Endodermal cell (in vitro differentiated cells): ENCODE data around the gene COL23A1. TPM values are rescaled to one million over a fixed set of nuclear protein-coding genes. Genes with fewer than 3 reads are reported as not detected.

Experiments used
- DNase-seq: peaks from one replicate; pipeline ENCODE4 v3.0.0-alpha.2; 2017
- H3K27ac ChIP-seq: 2 replicates; pipeline ENCODE4 v1.5.1; 2013; ENCODE audit warnings: mild to moderate bottlenecking, low read depth, low read length, moderate library complexity
- H3K27me3 ChIP-seq: 2 replicates; pipeline ENCODE4 v1.6.1; 2013; ENCODE audit warnings: mild to moderate bottlenecking, low read length, moderate library complexity; ENCODE audit not compliant: insufficient read depth, control insufficient read depth, poor library complexity, severe bottlenecking
- H3K36me3 ChIP-seq: 2 replicates; pipeline ENCODE4 v1.7.0; 2013; ENCODE audit warnings: mild to moderate bottlenecking, low read length, moderate library complexity; ENCODE audit not compliant: control insufficient read depth, insufficient read depth
- H3K4me1 ChIP-seq: one replicate; pipeline ENCODE4 v1.7.0; 2013; ENCODE audit warnings: low read length; ENCODE audit not compliant: control insufficient read depth, insufficient read depth
- H3K4me3 ChIP-seq: 2 replicates; pipeline ENCODE4 v1.5.1; 2013; ENCODE audit warnings: mild to moderate bottlenecking, low read length, moderate library complexity
- H3K9ac ChIP-seq: 2 replicates; pipeline ENCODE4 v1.6.1; 2013; ENCODE audit warnings: mild to moderate bottlenecking, low read length, moderate library complexity; ENCODE audit not compliant: poor library complexity, severe bottlenecking; ENCODE audit errors: extremely low read depth
- H3K9me3 ChIP-seq: 2 replicates; pipeline ENCODE4 v1.6.1; 2013; ENCODE audit warnings: mild to moderate bottlenecking, low read length, moderate library complexity; ENCODE audit not compliant: control insufficient read depth
- H3K27ac Mint-ChIP-seq: 2 replicates; pipeline ENCODE4 v1.8.0; 2020; ENCODE audit warnings: mixed read lengths
- H3K27me3 Mint-ChIP-seq: 2 replicates; pipeline ENCODE4 v1.8.0; 2021; ENCODE audit warnings: mild to moderate bottlenecking, mixed read lengths; ENCODE audit not compliant: insufficient read depth
- H3K36me3 Mint-ChIP-seq: 2 replicates; pipeline ENCODE4 v1.8.0; 2020; ENCODE audit warnings: low read depth, mixed read lengths
- H3K4me1 Mint-ChIP-seq: 2 replicates; pipeline ENCODE4 v1.8.0; 2020; ENCODE audit warnings: mixed read lengths
- H3K4me3 Mint-ChIP-seq: 2 replicates; pipeline ENCODE4 v1.8.0; 2020; ENCODE audit warnings: mild to moderate bottlenecking, moderate library complexity, mixed read lengths
- H3K9me3 Mint-ChIP-seq: 2 replicates; pipeline ENCODE4 v1.8.0; 2020; ENCODE audit warnings: mild to moderate bottlenecking, mixed read lengths
- WGBS, 2 experiments: methylation state at CpG; one replicate each; pipeline versions ENCODE4 v1.1.5 to v1.1.7; 2013; ENCODE audit warnings: missing lambda C conversion rate in 2 of 2, mixed read lengths in 1 of 2; ENCODE audit not compliant: insufficient coverage in 1 of 2, insufficient read length in 1 of 2; 5-methylcytosine and 5-hydroxymethylcytosine counted together
- total RNA-seq, 2 donors: library from RNA; stranded (reverse); fragmentation: NEBNext Ultra II Directional in 1 of 2; extraction: Animal tissue kit (Norgen Biotek cat#: 25700) in 1 of 2; gene quantifications; 2 replicates in 1 of 2; 3 replicates in 1 of 2; pipeline ENCODE4 v1.2.1, GENCODE V29; 2021
- TF ChIP-seq, protein P1 (sequence below): fragments of 200-600 bp; sonication (generic); conservative IDR thresholded peaks from 2 replicates; pipeline ENCODE4 v1.5.0; 2021; ENCODE audit warnings: antibody characterized with exemption, mild to moderate bottlenecking

Gene COL23A1
- total RNA-seq, 2 donors from 2014 or later: 50.2 to 71.3 TPM

DNA sequence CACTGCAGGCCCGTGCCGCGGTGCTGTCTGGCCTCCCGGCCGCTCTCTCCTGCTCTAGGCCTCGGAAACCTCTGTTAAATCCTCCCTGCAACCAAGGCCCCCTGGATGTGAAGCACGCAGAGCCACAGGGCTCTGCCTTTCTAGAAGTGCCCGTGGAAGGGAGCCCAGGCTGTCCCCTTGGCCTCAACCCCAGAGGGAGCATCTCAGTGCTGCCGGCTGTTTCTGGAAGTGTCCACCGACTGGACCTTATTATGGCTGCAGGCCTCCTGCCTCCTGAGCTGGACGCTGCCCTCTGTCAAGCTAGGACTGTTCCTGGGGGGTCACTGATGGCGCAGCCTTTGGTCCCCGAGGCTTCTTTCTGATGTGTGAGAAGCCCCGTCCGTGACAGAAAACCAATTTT is 317.2 kb downstream of the COL23A1 start:
- H3K9me3 ChIP-seq: peaks cover 6% of the 10 kb centered on the region
- Mint-ChIP-seq H3K4me3 (no peak overlapping the region), H3K27me3 (peaks cover 3% of the 10 kb centered on the region), H3K4me1 (no peaks in the 10 kb centered on the region), H3K36me3 (peaks cover 4% of the 10 kb centered on the region), H3K9me3 (no peaks in the 10 kb centered on the region), H3K27ac (no peak overlapping the region)
- TF ChIP-seq, protein P1, sequence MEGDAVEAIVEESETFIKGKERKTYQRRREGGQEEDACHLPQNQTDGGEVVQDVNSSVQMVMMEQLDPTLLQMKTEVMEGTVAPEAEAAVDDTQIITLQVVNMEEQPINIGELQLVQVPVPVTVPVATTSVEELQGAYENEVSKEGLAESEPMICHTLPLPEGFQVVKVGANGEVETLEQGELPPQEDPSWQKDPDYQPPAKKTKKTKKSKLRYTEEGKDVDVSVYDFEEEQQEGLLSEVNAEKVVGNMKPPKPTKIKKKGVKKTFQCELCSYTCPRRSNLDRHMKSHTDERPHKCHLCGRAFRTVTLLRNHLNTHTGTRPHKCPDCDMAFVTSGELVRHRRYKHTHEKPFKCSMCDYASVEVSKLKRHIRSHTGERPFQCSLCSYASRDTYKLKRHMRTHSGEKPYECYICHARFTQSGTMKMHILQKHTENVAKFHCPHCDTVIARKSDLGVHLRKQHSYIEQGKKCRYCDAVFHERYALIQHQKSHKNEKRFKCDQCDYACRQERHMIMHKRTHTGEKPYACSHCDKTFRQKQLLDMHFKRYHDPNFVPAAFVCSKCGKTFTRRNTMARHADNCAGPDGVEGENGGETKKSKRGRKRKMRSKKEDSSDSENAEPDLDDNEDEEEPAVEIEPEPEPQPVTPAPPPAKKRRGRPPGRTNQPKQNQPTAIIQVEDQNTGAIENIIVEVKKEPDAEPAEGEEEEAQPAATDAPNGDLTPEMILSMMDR: no peak
- H3K4me3 ChIP-seq: no peak overlapping the region
- H3K4me1 ChIP-seq: no peaks in the 10 kb centered on the region
- WGBS, 2 experiments: 95% methylated on average over 11 to 15 of the region's 15 CpGs
- H3K9ac ChIP-seq: no peak overlapping the region
- H3K27me3 ChIP-seq: no peaks in the 10 kb centered on the region
- H3K27ac ChIP-seq: no peak overlapping the region
- no peaks in the 10 kb centered on the region for H3K36me3 ChIP-seq
- DNase-seq: no peak

DNA sequence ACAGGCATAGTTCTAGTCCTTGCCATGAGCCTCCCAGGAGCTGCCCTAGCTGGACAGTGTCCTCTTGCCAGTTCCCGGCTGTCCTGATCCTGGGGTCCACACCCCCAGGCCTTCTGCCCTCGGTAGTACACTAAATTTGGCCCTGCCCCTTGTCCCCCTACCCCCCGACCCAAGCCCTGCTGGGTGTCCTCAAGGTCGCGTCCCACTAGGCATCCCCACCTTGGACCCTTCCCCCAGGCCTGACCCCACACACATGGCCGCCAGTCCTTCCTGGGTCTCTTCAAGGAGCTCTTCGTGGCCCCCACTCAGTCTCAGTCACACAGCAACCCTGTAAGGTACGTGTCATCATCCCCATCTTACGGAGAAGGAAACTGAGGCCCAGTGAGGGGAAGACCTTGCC is 317.6 kb downstream of the COL23A1 start:
- DNase-seq: no peak
- Mint-ChIP-seq H3K36me3 (peaks cover 4% of the 10 kb centered on the region), H3K4me3 (no peak overlapping the region), H3K27ac (no peak overlapping the region), H3K27me3 (no peaks in the 10 kb centered on the region), H3K4me1 (no peaks in the 10 kb centered on the region), H3K9me3 (no peaks in the 10 kb centered on the region)
- no peak overlapping the region for H3K4me3 ChIP-seq
- no peaks in the 10 kb centered on the region for H3K4me1 ChIP-seq
- WGBS, 2 experiments: 90 to 94% methylated on average over 6 to 9 of the region's 9 CpGs
- H3K9ac ChIP-seq: no peak overlapping the region
- TF ChIP-seq, protein P1: no peak
- H3K9me3 ChIP-seq: peaks cover 6% of the 10 kb centered on the region
- H3K27me3 ChIP-seq: no peaks in the 10 kb centered on the region
- H3K36me3 ChIP-seq: no peaks in the 10 kb centered on the region
- no peak overlapping the region for H3K27ac ChIP-seq

DNA sequence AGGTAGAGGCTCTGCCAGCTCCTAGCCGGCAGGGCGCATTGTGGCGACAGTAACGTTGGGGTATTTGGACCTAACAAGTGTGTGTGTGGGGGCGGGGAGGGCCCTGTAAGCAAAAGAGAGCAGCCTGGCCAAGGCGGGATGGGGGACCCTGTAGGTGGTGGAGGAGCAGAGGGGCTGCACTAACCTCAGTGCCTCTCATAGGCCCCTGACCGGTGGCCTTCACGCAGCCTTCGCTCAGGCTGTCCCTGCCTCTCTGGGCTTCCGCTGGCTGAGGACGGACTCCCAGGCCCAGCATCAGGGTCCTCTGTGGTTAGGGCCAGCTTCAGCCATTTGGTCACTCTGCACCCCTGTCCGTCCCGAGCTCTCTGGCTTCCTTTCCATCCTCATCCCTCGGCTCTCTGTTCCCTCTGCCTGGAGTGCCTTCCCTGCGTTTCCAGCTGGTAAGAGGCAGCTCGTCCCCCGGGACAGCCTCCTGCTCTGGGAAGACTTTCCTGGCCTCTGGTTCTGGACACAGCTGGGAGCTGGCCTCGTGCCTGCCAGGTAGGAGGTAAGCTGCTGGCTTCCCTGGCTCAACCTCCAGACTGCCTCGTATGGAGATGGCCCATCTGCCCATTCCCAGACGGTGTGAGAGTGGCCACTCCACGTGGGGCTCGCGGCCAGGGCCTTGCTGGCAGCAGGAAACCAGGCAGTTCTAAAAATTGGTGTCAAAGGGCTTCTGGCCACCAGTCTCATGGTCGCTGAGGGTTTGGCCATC is 318.3 kb downstream of the COL23A1 start:
- no peak overlapping the region for H3K4me3 ChIP-seq
- no peak overlapping the region for H3K4me3 Mint-ChIP-seq
- H3K27me3 Mint-ChIP-seq: no peaks in the 10 kb centered on the region
- H3K27ac ChIP-seq: no peak overlapping the region
- no peaks in the 10 kb centered on the region for H3K4me1 ChIP-seq
- TF ChIP-seq, protein P1: no peak
- H3K9me3 ChIP-seq: peaks cover 6% of the 10 kb centered on the region
- H3K36me3 Mint-ChIP-seq: peaks cover 4% of the 10 kb centered on the region
- H3K9ac ChIP-seq: no peak overlapping the region
- H3K9me3 Mint-ChIP-seq: no peaks in the 10 kb centered on the region
- no peaks in the 10 kb centered on the region for H3K27me3 ChIP-seq
- WGBS, 2 experiments: 90 to 94% methylated on average over 17 to 24 of the region's 24 CpGs
- no peaks in the 10 kb centered on the region for H3K36me3 ChIP-seq
- no peak for DNase-seq
- no peak overlapping the region for H3K27ac Mint-ChIP-seq
- H3K4me1 Mint-ChIP-seq: no peaks in the 10 kb centered on the region
